Raji (cell line): Measurements from ENCODE around the gene DDX20.

ENCODE experiments used
- POLR2A ChIP-seq: IDR thresholded peaks from 2 replicates; pipeline ENCODE4 v1.6.1; 2011; ENCODE audit warnings: low read depth, low read length, control low read depth; ENCODE audit not compliant: insufficient read depth

DDX20 gene

DNA sequence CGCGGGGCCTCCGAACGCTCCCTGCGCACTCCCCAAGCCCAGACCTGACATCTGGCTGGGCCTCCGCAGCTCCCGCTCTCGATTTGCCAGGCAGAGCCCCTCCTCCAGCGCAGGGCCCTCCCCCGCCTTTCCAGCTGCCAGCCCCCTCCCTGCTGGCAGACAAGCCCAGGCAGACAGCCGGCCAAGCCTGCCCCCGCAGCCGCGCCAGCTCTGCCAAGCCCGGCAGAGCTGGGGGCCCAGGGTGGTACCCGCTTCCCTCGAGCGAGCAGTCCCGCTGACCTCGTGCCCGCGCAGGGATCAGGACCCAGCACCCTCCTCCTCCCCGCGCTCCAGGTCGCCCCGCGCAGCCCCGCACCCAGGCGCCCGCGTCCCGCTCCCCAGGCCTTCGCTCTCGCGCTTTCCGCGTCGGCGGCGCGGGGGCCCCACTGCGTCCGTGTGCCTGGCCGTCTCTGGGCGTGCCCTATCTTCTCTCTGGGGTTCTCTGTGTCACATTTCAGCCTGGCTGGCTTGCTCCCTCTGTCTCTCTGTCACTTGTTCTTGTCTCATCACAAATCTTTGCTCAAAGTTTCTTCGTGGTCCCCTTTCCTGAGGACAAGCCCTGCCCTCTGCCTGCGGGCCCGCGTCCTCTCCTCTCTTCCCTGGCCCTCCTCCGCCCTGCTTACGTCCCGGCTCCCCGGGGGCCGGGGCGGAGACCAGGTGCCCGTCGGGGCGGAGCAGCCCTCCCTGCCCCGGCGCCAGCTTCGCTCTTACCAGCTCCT is 17.1 kb upstream of the DDX20 start:
- no peak; the same call in 1 of the 2 replicates for TF ChIP-seq POLR2A

GRCh38 chr1:111739194-111739924 is 16.3 kb upstream of the DDX20 start, which contains the start of gene INKA2:
Gene INKA2, minus strand, starts transcription at chr1:111739395. Its CDS starts 153 bp downstream, at chr1:111739242.
- TF ChIP-seq POLR2A, result peak; percentile 81

DNA sequence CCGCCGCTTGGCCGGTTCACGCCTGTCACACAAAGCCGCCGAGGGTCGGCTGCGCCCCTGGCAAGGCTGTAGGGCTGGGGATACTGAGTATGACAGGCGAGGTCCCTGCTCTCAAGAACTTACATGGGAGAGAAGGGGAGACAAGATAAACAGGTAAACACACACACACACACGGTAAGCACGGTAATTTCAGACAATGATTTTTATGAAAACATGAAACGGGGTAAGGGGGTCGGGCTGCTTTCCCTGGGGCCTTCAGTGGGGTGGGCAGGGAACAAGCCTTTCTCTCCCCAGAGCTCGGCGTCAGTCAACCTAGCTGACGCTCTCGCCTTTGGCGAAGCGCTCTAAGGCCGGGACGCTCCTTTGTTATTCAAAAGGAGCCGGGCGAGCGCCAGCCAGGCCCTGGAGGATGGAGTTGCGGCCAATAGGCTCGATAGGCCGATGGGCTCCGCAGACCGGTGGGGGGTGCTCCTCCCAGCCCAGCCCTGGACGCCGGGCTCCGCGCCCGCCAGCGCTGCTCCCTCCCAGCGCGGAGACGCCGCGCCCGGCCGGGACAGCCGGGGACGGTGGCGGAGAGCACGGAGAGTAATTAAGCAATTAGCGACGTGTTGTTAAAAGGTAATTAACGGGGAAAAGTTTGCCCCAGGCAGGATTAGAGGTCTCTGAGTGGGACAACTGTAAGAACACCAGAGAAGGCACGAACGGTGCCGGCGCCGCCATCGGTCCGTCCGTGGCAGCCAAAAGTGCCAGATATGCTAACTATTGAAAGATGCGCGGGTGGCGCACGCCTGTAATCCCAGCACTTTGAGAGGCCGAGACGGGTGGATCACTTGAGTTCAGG is 15.6 kb upstream of the DDX20 start:
- TF ChIP-seq POLR2A, result no peak

DNA sequence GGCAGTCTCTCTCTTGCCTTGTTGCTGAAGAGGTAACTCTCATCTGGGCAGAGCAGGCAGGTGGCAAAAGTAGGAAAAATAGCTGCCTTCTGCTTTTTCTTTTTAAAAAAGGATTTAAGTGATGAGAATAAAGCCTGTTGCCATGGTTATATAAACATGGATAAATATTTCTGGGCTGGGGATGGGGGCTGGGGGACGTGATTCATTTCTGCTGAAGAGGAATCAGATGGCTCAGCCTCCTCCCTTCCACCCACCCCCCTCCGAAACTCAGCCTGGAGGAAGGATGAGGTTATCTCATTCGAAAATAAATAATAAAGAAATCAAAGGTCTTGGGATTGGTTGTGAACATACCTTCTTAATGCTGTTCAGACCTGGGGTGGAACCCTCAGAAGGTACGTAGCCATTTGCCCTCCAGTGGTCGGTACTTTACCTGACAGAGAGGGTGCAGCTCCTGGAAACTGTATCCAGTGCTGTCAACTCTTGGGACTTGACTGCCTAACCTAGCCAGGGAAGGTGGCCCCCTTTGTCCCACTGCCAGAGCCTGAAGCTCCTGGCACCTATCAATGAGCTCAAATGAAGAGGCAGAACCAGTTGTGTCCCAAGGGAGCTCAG is 12.7 kb upstream of the DDX20 start:
- TF ChIP-seq POLR2A, result no peak

- no peak for TF ChIP-seq POLR2A
These were observed 12.0 kb upstream of the DDX20 start for GRCh38 chr1:111743679-111744101.

DNA sequence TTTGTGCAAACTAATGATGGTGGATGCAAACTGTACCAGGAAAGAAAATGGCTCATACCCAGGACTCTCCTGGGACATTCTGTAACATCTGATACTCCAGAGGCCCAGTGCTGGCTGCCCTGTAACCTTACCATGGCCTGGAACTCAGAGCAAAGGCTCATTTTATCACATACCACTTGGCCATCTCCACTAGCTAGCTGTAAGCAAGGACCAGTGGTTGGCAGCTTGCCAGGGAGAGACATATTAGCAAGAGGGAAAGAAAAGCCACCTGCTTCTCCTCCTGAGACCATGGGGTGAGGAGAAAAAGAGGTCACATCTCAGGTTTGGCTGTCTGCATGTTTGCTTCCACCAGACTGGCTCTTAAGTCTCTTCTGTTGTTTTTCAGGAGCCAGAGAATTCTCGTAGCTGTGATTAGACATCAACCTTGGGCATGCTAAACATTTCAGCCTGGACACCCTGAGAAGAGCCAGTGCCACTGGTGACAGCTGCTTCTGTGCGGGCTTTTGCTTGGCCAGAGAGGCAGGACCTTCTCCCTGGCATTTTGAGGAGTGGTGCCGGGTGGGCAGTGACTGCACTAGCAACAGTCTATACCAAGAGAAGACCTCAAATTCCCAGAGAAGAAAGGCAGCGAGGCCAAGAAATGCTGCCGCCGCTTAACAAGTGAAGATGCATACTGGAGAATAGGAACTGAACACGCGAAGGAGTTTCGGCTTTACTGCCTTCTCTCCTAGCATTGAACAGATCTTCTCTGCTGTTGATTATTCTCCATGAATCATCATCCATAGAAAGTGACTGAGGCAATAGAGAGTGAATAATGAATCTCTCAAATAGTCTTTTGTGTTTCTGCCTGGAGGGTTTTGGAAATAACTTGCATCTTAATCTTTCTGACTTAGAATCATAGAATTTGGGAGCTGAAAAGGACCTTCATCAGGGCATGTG is 9.8 kb upstream of the DDX20 start:
- no peak for TF ChIP-seq POLR2A

DNA sequence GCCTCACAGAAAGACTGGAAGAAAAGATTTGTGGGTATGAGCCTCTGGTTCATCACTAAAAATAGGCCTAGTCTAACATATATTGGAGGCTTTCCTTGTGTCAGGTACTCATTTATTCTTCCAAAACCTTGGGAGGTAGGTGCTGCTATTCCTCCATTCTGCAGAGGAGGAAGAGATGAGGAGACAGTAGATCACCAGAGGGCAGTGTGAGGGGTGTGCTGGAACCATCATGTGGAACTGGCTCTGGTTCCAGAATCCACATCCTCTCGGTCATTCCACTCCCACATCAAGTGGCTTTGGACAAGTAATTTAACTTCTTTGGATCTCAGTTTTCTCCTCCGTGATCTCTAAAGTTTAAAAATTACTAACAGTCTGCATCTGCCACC is 9.1 kb upstream of the DDX20 start:
- no peak for TF ChIP-seq POLR2A

DNA sequence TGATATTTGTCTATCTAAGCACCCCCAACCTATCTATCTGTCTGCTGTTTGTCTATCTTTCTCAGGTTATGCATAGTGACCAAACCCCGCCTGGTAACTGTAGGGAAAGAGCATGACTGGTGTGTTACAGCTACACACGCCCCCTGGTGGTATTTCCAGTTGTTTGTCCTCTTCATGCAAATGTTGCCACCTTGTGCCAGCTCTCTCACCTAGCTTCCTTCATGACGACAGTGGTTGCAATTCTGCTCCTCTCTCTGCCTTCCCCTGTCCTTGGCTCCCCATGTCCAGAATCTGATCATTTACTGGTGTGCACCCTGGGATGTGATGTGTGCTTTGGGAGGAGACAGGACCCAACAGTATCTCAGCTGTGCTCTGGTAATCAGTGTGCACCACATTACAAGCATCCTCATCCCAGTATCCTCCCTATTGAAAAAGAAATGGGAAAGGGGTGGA is 8.4 kb upstream of the DDX20 start:
- 0 out of 2 replicates have a peak, but pooled peaks have one; percentile 19 for TF ChIP-seq POLR2A

GRCh38 chr1:111747947-111748346 is 7.8 kb upstream of the DDX20 start:
- TF ChIP-seq POLR2A, result no peak

DNA sequence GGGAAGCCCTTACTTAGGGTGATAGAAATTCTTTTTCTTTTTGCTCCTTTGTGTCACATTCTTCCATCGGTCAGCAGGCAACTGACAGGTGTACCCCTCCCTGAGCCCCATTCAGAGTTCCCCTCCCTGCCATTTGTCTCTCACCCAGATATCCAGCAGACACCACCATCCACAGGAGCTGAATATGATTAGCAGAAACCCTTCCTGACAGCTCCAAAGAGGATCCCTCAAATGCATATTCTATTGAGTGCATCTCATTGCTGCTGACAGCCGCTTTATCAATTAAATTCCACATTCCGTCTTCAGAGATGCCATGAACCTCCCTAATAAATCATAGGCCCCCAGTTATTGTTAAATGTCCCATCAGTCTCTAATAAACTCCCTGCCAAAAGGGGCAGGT is 6.1 kb upstream of the DDX20 start:
- TF ChIP-seq POLR2A, result no peak

- no peak for TF ChIP-seq POLR2A
These were observed 4.8 kb upstream of the DDX20 start for GRCh38 chr1:111750856-111751255.

- no peak for TF ChIP-seq POLR2A
These were observed 3.7 kb upstream of the DDX20 start for GRCh38 chr1:111751906-111752575.

GRCh38 chr1:111754984-111755330 is 744 bp upstream of the DDX20 start:
- TF ChIP-seq POLR2A, result no peak
